Measurements from ENCODE around the gene KRTAP4-2. TPM values are rescaled to one million over a fixed set of nuclear protein-coding genes. Genes with fewer than 3 reads are reported as not detected.

Gene KRTAP4-2
- total and polyA plus RNA-seq, 2 donors (not counting 3 experiments of a cell fraction or from before 2014, with no cell fraction given): not detected

DNA sequence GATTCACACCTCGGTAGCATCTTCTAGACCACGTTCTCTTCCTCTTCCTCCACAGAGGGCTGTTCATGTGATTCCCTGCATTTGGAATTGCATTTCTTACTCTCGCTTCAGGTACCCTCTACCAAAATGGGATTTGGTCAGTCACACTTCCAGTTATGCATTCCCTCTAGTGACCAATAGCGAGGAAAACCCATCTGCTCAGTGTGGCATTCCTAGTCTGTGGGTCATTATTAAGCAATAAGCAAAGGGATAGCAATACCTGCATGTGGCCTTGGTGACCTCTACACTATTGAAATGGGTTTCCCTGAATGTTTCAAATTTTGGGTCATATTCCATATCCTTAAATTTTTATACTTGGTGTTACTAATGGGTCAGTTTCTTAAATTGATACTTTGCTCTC is 28.0 kb downstream of the KRTAP4-2 start:
- no peak for DNase-seq (ENCODE audit: low read depth, low spot score)
- intact Hi-C loops (cut with micrococcal nuclease) (no loop called here), dilution Hi-C loops (cut with MboI; ENCODE audit: extremely low pct_ligation_motif_present, low sequenced_read_pairs) (no loop called here)
- H3K4me1 ChIP-seq (ENCODE audit: control insufficient read depth, extremely low read depth, insufficient read depth, low read length): no peaks in the 10 kb centered on the region
- H3K27ac ChIP-seq (ENCODE audit: insufficient read depth, low read depth, low read length): no peak overlapping the region
- no peaks in the 10 kb centered on the region for H3K9me3 ChIP-seq (replicated peaks; ENCODE audit: control insufficient read depth, insufficient read depth, low read length)
- no peaks in the 10 kb centered on the region for H3K79me2 ChIP-seq (ENCODE audit: control insufficient read depth, insufficient read depth, low read length)
- H3K4me2 ChIP-seq (ENCODE audit: insufficient read depth, low read length): no peak overlapping the region
- H3K9ac ChIP-seq (replicated peaks; ENCODE audit: extremely low read depth, insufficient read depth, low read length): no peak overlapping the region
- no peaks in the 10 kb centered on the region for H3K9me1 ChIP-seq (replicated peaks; ENCODE audit: control insufficient read depth, extremely low read depth, insufficient read depth, low read length)
- POLR2A ChIA-PET: no interaction called here
- no TSS peak for BruUV-seq (replicated peaks)
- H2AFZ ChIP-seq (ENCODE audit: low read depth, low read length): no peak overlapping the region
- H3K36me3 ChIP-seq (ENCODE audit: control insufficient read depth in 2 of 2, extremely low read depth in 1 of 2, insufficient read depth in 2 of 2, low read length in 2 of 2): no peaks in the 10 kb centered on the region
- H3K27me3 ChIP-seq (ENCODE audit: control insufficient read depth in 2 of 2, insufficient read depth in 2 of 2, low read length in 2 of 2): no peaks in the 10 kb centered on the region
- CTCF ChIA-PET: no interaction called here
- TF ChIP-seq JUN (IDR thresholded peaks at IDR 0.05; ENCODE audit: borderline replicate concordance, insufficient read depth, insufficient read length, low read depth) (no peak), FOS (IDR thresholded peaks at IDR 0.05; ENCODE audit: borderline replicate concordance, insufficient read depth, low read length) (no peak)
- no peak for FAIRE-seq
- no peak overlapping the region for H3K4me3 ChIP-seq (replicated peaks in 1 of 3; ENCODE audit: insufficient read depth in 1 of 3, low read depth in 1 of 3, low read length in 3 of 3)
- H4K20me1 ChIP-seq (replicated peaks; ENCODE audit: control insufficient read depth, extremely low read depth, insufficient read depth, low read length): no peaks in the 10 kb centered on the region

DNA sequence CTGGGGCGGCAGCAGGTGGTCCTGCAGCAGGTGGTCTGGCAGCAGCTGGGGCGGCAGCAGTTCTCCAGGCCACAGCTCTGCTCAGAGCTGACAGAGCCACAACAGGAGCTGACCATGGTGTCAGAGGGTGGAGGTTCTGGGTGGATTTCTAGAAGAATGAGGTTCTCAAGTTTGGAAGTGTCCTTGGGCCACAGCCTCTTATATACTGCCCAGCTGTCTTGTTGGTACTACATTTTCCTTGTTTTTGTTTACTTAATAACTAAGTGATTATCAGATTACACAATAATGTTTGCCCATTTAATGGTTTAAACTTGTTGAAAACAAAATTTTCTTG is 28.4 kb downstream of the KRTAP4-2 start, which contains the start of gene KRTAP4-5:
TSS of gene KRTAP4-5 (minus strand) at position 174 of the 334 bp plus-strand sequence. CDS start at position 116, 58 bp downstream.
- intact Hi-C loops (cut with micrococcal nuclease): no loop called here
- dilution Hi-C loops (cut with MboI; ENCODE audit: extremely low pct_ligation_motif_present, low sequenced_read_pairs): no loop called here
- Histone ChIP-seq H3K27me3 (ENCODE audit: control insufficient read depth in 2 of 2, insufficient read depth in 2 of 2, low read length in 2 of 2) (no peaks in the 10 kb centered on the region), H3K4me1 (ENCODE audit: control insufficient read depth, extremely low read depth, insufficient read depth, low read length) (no peaks in the 10 kb centered on the region), H3K9ac (replicated peaks; ENCODE audit: extremely low read depth, insufficient read depth, low read length) (no peak within 1 kb of the TSS), H3K27ac (ENCODE audit: insufficient read depth, low read depth, low read length) (no peak within 1 kb of the TSS), H4K20me1 (replicated peaks; ENCODE audit: control insufficient read depth, extremely low read depth, insufficient read depth, low read length) (no peaks in the 10 kb centered on the region), H3K9me1 (replicated peaks; ENCODE audit: control insufficient read depth, extremely low read depth, insufficient read depth, low read length) (no peaks in the 10 kb centered on the region), H3K4me3 (replicated peaks in 1 of 3; ENCODE audit: insufficient read depth in 1 of 3, low read depth in 1 of 3, low read length in 3 of 3) (no peak within 1 kb of the TSS), H3K79me2 (ENCODE audit: control insufficient read depth, insufficient read depth, low read length) (no peaks in the 10 kb centered on the region), H3K36me3 (ENCODE audit: control insufficient read depth in 2 of 2, extremely low read depth in 1 of 2, insufficient read depth in 2 of 2, low read length in 2 of 2) (no peaks in the 10 kb centered on the region), H2AFZ (ENCODE audit: low read depth, low read length) (no peak within 1 kb of the TSS), H3K4me2 (ENCODE audit: insufficient read depth, low read length) (no peak within 1 kb of the TSS), H3K9me3 (replicated peaks; ENCODE audit: control insufficient read depth, insufficient read depth, low read length) (no peaks in the 10 kb centered on the region)
- no TSS peak for BruUV-seq (replicated peaks)
- DNase-seq (ENCODE audit: low read depth, low spot score) (no peak), FAIRE-seq (no peak)
- ChIA-PET POLR2A (no interaction called here), CTCF (no interaction called here)
- TF ChIP-seq, protein P1, sequence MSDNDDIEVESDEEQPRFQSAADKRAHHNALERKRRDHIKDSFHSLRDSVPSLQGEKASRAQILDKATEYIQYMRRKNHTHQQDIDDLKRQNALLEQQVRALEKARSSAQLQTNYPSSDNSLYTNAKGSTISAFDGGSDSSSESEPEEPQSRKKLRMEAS (IDR thresholded peaks at IDR 0.05; ENCODE audit: insufficient read depth, insufficient read length): no peak
- no peak for TF ChIP-seq FOS (IDR thresholded peaks at IDR 0.05; ENCODE audit: borderline replicate concordance, insufficient read depth, low read length)
- TF ChIP-seq EZH2 (IDR thresholded peaks at IDR 0.05; ENCODE audit: borderline replicate concordance, low read depth, low read length, severe bottlenecking): no peak
- no peak for TF ChIP-seq JUN (IDR thresholded peaks at IDR 0.05; ENCODE audit: borderline replicate concordance, insufficient read depth, insufficient read length, low read depth)
- no peak for TF ChIP-seq POLR2AphosphoS5 (IDR thresholded peaks at IDR 0.05; ENCODE audit: insufficient read depth, low read depth, low read length)
- TF ChIP-seq POLR2A (IDR thresholded peaks at IDR 0.05; ENCODE audit: low read depth, low read length): no peak
- no peak for TF ChIP-seq MYC (IDR thresholded peaks at IDR 0.05; ENCODE audit: low read depth, low read length)
- no peak for TF ChIP-seq GATA2 (IDR thresholded peaks at IDR 0.05; ENCODE audit: insufficient read depth, insufficient read length, low read depth, low read length)
- TF ChIP-seq, protein P2, sequence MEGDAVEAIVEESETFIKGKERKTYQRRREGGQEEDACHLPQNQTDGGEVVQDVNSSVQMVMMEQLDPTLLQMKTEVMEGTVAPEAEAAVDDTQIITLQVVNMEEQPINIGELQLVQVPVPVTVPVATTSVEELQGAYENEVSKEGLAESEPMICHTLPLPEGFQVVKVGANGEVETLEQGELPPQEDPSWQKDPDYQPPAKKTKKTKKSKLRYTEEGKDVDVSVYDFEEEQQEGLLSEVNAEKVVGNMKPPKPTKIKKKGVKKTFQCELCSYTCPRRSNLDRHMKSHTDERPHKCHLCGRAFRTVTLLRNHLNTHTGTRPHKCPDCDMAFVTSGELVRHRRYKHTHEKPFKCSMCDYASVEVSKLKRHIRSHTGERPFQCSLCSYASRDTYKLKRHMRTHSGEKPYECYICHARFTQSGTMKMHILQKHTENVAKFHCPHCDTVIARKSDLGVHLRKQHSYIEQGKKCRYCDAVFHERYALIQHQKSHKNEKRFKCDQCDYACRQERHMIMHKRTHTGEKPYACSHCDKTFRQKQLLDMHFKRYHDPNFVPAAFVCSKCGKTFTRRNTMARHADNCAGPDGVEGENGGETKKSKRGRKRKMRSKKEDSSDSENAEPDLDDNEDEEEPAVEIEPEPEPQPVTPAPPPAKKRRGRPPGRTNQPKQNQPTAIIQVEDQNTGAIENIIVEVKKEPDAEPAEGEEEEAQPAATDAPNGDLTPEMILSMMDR (IDR thresholded peaks at IDR 0.05; ENCODE audit: extremely low read depth in 1 of 2, insufficient read depth in 1 of 2, low read depth in 1 of 2, low read length in 2 of 2): no peak
